PFSK-1 (cell line): ENCODE measurements around the gene KCNJ13.

Experiments used
- FOXP2 ChIP-seq: optimal IDR thresholded peaks from 2 replicates; pipeline ENCODE3; 2011; ENCODE audit warnings: borderline replicate concordance, control low read depth, inconsistent platforms; ENCODE audit not compliant: insufficient read depth; ENCODE audit errors: extremely low read length, extremely low read depth
- POLR2AphosphoS5 ChIP-seq: IDR thresholded peaks from 2 replicates; pipeline ENCODE4 v1.6.1; 2012; ENCODE audit warnings: low read depth, mild to moderate bottlenecking, control low read depth, low read length, moderate library complexity
- SIN3A ChIP-seq: IDR thresholded peaks from 2 replicates; pipeline ENCODE4 v1.6.1; 2012; ENCODE audit warnings: mild to moderate bottlenecking, low read length, moderate library complexity, borderline replicate concordance; ENCODE audit not compliant: insufficient read depth
- TAF1 ChIP-seq: IDR thresholded peaks from 2 replicates; pipeline ENCODE4 v1.6.1; 2012; ENCODE audit warnings: low read length, control low read depth, borderline replicate concordance; ENCODE audit not compliant: insufficient read depth
- TF ChIP-seq, protein P1 (sequence below), 2 experiments: IDR thresholded peaks; 2 replicates each; pipeline versions ENCODE4 v1.6.1 to v1.8.0; 2011 to 2012; ENCODE audit warnings: low read depth in 2 of 2, low read length in 2 of 2, control low read depth in 1 of 2, inconsistent platforms in 1 of 2, mild to moderate bottlenecking in 1 of 2, moderate library complexity in 1 of 2; ENCODE audit not compliant: insufficient read depth in 1 of 2

Gene KCNJ13

DNA sequence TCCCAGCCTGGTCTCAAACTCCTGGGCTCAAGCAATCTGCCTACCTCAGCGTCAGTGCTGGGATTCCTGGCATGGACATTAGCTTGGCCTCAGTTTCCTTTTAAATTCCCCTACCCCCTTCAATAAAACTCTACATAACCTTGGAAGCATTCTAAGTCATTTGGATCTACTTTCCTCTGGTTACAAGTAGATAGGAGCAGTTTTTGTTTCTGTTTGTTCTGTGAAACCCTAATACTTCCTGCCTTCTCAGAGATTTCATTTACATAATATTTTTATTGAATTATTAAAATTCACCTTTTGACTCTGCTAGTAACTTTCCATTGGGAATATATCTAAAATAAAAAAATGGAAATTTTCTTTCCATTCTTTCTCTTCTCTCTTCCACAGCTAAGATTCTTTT lies 53.3 kb downstream of the KCNJ13 start:
- no peak for TF ChIP-seq SIN3A
- TF ChIP-seq POLR2AphosphoS5: no peak
- TF ChIP-seq TAF1: no peak
- TF ChIP-seq, protein P1, sequence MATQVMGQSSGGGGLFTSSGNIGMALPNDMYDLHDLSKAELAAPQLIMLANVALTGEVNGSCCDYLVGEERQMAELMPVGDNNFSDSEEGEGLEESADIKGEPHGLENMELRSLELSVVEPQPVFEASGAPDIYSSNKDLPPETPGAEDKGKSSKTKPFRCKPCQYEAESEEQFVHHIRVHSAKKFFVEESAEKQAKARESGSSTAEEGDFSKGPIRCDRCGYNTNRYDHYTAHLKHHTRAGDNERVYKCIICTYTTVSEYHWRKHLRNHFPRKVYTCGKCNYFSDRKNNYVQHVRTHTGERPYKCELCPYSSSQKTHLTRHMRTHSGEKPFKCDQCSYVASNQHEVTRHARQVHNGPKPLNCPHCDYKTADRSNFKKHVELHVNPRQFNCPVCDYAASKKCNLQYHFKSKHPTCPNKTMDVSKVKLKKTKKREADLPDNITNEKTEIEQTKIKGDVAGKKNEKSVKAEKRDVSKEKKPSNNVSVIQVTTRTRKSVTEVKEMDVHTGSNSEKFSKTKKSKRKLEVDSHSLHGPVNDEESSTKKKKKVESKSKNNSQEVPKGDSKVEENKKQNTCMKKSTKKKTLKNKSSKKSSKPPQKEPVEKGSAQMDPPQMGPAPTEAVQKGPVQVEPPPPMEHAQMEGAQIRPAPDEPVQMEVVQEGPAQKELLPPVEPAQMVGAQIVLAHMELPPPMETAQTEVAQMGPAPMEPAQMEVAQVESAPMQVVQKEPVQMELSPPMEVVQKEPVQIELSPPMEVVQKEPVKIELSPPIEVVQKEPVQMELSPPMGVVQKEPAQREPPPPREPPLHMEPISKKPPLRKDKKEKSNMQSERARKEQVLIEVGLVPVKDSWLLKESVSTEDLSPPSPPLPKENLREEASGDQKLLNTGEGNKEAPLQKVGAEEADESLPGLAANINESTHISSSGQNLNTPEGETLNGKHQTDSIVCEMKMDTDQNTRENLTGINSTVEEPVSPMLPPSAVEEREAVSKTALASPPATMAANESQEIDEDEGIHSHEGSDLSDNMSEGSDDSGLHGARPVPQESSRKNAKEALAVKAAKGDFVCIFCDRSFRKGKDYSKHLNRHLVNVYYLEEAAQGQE (IDR thresholded peaks at IDR 0.05; ENCODE audit: insufficient read depth in 1 of 2, low read depth in 2 of 2, low read length in 2 of 2): no peak
- no peak for TF ChIP-seq FOXP2

DNA sequence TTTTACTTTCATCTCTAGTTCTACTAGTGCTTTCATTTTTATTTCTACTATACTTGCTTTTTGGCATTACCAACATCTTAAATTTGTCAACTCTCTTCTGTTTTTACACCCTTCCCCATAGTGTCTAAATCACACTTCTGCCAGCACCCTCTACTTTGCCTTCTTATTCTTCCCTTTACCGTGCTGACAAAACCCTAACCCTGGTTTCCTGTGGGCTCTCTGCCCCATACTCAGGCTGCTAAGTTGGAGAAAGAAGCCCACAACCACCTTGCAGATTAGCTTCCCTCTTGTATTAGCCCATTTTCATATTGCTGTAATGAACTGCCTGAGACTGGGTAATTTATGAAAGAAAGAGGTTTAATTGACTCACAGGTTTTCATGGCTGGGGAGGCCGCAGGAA lies 54.5 kb downstream of the KCNJ13 start:
- TF ChIP-seq, protein P1 (IDR thresholded peaks at IDR 0.05; ENCODE audit: insufficient read depth in 1 of 2, low read depth in 2 of 2, low read length in 2 of 2): no peak
- TF ChIP-seq FOXP2 (no peak), POLR2AphosphoS5 (no peak), SIN3A (no peak), TAF1 (no peak)

GRCh38 chr2:232721261-232721660 lies 55.1 kb downstream of the KCNJ13 start:
- TF ChIP-seq POLR2AphosphoS5 (no peak), FOXP2 (no peak), SIN3A (no peak), TAF1 (no peak)
- TF ChIP-seq, protein P1 (IDR thresholded peaks at IDR 0.05; ENCODE audit: insufficient read depth in 1 of 2, low read depth in 2 of 2, low read length in 2 of 2): no peak
